HG03108 (cell line): ENCODE results near the gene MARCHF3.
"Not testable (repeated sequence)": the region's sequence is repeated elsewhere in the genome, so short reads cannot be mapped to it uniquely, and the experiment has no call there.

Experiments
- ATAC-seq: cut with Tn5 transposase; IDR thresholded peaks from one replicate; pipeline ENCODE4 v1.9.1; 2021; ENCODE audit warnings: moderate library complexity; ENCODE audit not compliant: unreplicated experiment

MARCHF3 gene

GRCh38 chr5:127030259-127031146 is at the start of gene MARCHF3:
TSS of gene MARCHF3 (minus strand) at chr5:127030558. CDS start at chr5:126918171, 112,387 bp downstream.
- peak; percentile 95 for ATAC-seq

- no peak for ATAC-seq
These were observed 49.7 kb upstream of the MARCHF3 start for GRCh38 chr5:127079994-127080491.

- ATAC-seq = no peak
These were observed 47.0 kb upstream of the MARCHF3 start for GRCh38 chr5:127077366-127077765.

GRCh38 chr5:127076315-127077129 is 46.2 kb upstream of the MARCHF3 start:
- ATAC-seq = no peak

- ATAC-seq = no peak
These were observed 44.1 kb upstream of the MARCHF3 start for GRCh38 chr5:127074466-127074865.

GRCh38 chr5:127072861-127073846 is 42.8 kb upstream of the MARCHF3 start, which contains the start of gene C5orf63:
TSS of gene C5orf63 (minus strand) at chr5:127073502. CDS start at chr5:127058995, 14,507 bp downstream.
- peak; percentile 96 for ATAC-seq

GRCh38 chr5:127070243-127070642 is 39.9 kb upstream of the MARCHF3 start:
- ATAC-seq = no peak

GRCh38 chr5:127068493-127069214 is 38.3 kb upstream of the MARCHF3 start:
- ATAC-seq = no peak

- no peak for ATAC-seq
These were observed 36.4 kb upstream of the MARCHF3 start for GRCh38 chr5:127066721-127067120.

GRCh38 chr5:127064253-127064840 is 34.0 kb upstream of the MARCHF3 start:
- no peak for ATAC-seq

GRCh38 chr5:127063257-127063913 is 33.0 kb upstream of the MARCHF3 start:
- ATAC-seq = no peak

GRCh38 chr5:127061956-127062355 is 31.6 kb upstream of the MARCHF3 start:
- ATAC-seq = no peak

- no peak for ATAC-seq
These were observed 31.2 kb upstream of the MARCHF3 start for GRCh38 chr5:127061537-127061936.

GRCh38 chr5:127060470-127060985 is 30.2 kb upstream of the MARCHF3 start:
- no peak for ATAC-seq

- no peak for ATAC-seq
These were observed 26.5 kb upstream of the MARCHF3 start for GRCh38 chr5:127056896-127057295.

GRCh38 chr5:127055880-127056653 is 25.7 kb upstream of the MARCHF3 start:
- no peak for ATAC-seq

- ATAC-seq = not testable (repeated sequence)
These were observed 23.2 kb upstream of the MARCHF3 start for GRCh38 chr5:127053551-127053950.

- no peak for ATAC-seq
These were observed 22.7 kb upstream of the MARCHF3 start for GRCh38 chr5:127053049-127053448.
